HT-29 (cell line): ENCODE results near the gene ZGRF1. TPM values are rescaled to one million over a fixed set of nuclear protein-coding genes. Genes with fewer than 3 reads are reported as not detected.
"Not testable (repeated sequence)": the region's sequence is repeated elsewhere in the genome, so short reads cannot be mapped to it uniquely, and the experiment has no call there.

Experiments used
- DNase-seq: peaks from one replicate; pipeline ENCODE4 v3.0.0-alpha.2; 2015; ENCODE audit warnings: low spot score
- small RNA-seq: library from RNA; depleted of rRNA; stranded (forward); fragments of <200 nt; gene quantifications from one replicate; pipeline ENCODE3, GENCODE V24; 2014
- total RNA-seq: library from RNA; depleted of rRNA; stranded (reverse); fragments of >200 nt; shearing (Covaris generic); gene quantifications from 2 replicates; pipeline ENCODE4 v1.2.3, GENCODE V29; 2014; rRNA removed

Gene ZGRF1
- total RNA-seq, 1 experiment from 2014 or later, result 4.6 TPM

GRCh38 chr4:112516471-112517066 is 120.1 kb downstream of the ZGRF1 start:
- DNase-seq, result no peak

GRCh38 chr4:112516066-112516470 is 120.6 kb downstream of the ZGRF1 start, which contains the start of gene NEUROG2:
TSS of gene NEUROG2 (minus strand) at chr4:112516180. CDS start at chr4:112515475, 705 bp downstream.
- DNase-seq, result no peak

GRCh38 chr4:112515198-112516065 is 121.3 kb downstream of the ZGRF1 start:
- DNase-seq, result no peak

GRCh38 chr4:112514647-112515197 is 122.0 kb downstream of the ZGRF1 start:
- no peak for DNase-seq

- no peak for DNase-seq
These were observed 122.6 kb downstream of the ZGRF1 start for GRCh38 chr4:112513971-112514646.

GRCh38 chr4:112511803-112512118 is 124.9 kb downstream of the ZGRF1 start:
- DNase-seq, result no peak

GRCh38 chr4:112511093-112511802 is 125.5 kb downstream of the ZGRF1 start:
- no peak for DNase-seq

GRCh38 chr4:112510291-112511092 is 126.2 kb downstream of the ZGRF1 start:
- no peak for DNase-seq

- no peak for DNase-seq
These were observed 127.2 kb downstream of the ZGRF1 start for GRCh38 chr4:112509243-112510141.

GRCh38 chr4:112508356-112508755 is 128.4 kb downstream of the ZGRF1 start:
- DNase-seq, result no peak

GRCh38 chr4:112504807-112505206 is 131.9 kb downstream of the ZGRF1 start:
- DNase-seq, result no peak

- no peak for DNase-seq
These were observed 133.8 kb downstream of the ZGRF1 start for GRCh38 chr4:112502871-112503270.

GRCh38 chr4:112492321-112492720 is 144.4 kb downstream of the ZGRF1 start:
- DNase-seq, result no peak

GRCh38 chr4:112490808-112491207 is 145.9 kb downstream of the ZGRF1 start:
- not testable (repeated sequence) for DNase-seq

Small RNA genes lying within 50 kb of the gene (small RNA-seq; reads per million reads assigned to genes)
- gene MIR302A, result not detected
- not detected for gene MIR302C
- gene MIR302D, result not detected
- gene MIR367, result not detected

Other genes with a start within 250 kb of the ZGRF1 start
- gene NEUROG2, start 120.7 kb downstream of the ZGRF1 start, total RNA-seq, result not detected in 2 replicates
- gene LARP7, start 234 bp upstream of the ZGRF1 start, total RNA-seq, result 12.2 and 17.3 TPM in 2 replicates